Pancreas (tissue), 10 donors: Measurements from ENCODE around the gene SWAP70. TPM values are rescaled to one million over a fixed set of nuclear protein-coding genes. Genes with fewer than 3 reads are reported as not detected.

Experiments used
- ATAC-seq, 4 donors: fragments of 200-7000 bp; cut with Tn5 transposase; one replicate each; pipeline versions ENCODE4 v1.8.0 to v1.9.1; 2020; ENCODE audit warnings: mild to moderate bottlenecking in 4 of 4, moderate library complexity in 4 of 4
- DNase-seq, 6 donors: peaks; one replicate each; pipeline ENCODE4 v3.0.0-alpha.2; 2020
- FAIRE-seq: peaks from 2 replicates; lab custom pipeline; 2012; peaks lifted over from hg19 to GRCh38; lab: Jason Lieb, UNC
- H3K27ac ChIP-seq, 4 donors: fragments of 200-600 bp; sonication (generic); 1 replicate in 3 of 4; 2 replicates in 1 of 4; pipeline versions ENCODE4 v1.5.0 to v1.8.0; 2020
- H3K27me3 ChIP-seq, 4 donors: fragments of 200-600 bp; one replicate each; pipeline ENCODE4 v1.8.0; 2021
- H3K36me3 ChIP-seq, 3 donors: fragments of 200-600 bp; sonication (generic) in 1 of 3; one replicate each; pipeline versions ENCODE4 v1.5.0 to v1.8.0; 2020 to 2021
- H3K4me1 ChIP-seq, 3 donors: fragments of 200-600 bp; one replicate each; pipeline ENCODE4 v1.8.0; 2021
- H3K4me3 ChIP-seq, 4 donors: fragments of 200-600 bp; sonication (generic) in 2 of 4; one replicate each; pipeline versions ENCODE4 v1.5.0 to v1.8.0; 2020 to 2021
- H3K9me3 ChIP-seq, 4 donors: fragments of 200-600 bp; one replicate each; pipeline ENCODE4 v1.8.0; 2021
- WGBS, 2 donors: extraction: QIAGEN DNeasy Blood & Tissue Kit; methylation state at CpG; one replicate each; pipeline ENCODE4 v1.1.7; 2013; 5-methylcytosine and 5-hydroxymethylcytosine counted together
- intact Hi-C, 3 donors: fragments of 100-400 bp; cut with DNase I; formaldehyde crosslinking; loops; one replicate each; pipeline versions ENCODE4 v1.11.1 to v1.14.2; 2022
- polyA plus RNA-seq, 2 donors: library from polyadenylated mRNA; stranded (reverse); fragments of 200-250 nt; gene quantifications; one replicate each; pipeline ENCODE4 v1.2.3, GENCODE V29; 2013
- total RNA-seq, 6 donors: library from RNA; stranded (reverse); fragmentation: NEBNext Ultra II Directional in 4 of 6; extraction: Animal tissue kit (Norgen Biotek cat#: 25700) in 4 of 6; gene quantifications; one replicate each; pipeline versions ENCODE4 v1.2.1 to v1.2.4, GENCODE V29; 2021 to 2023
- TF ChIP-seq, protein P1 (sequence below), 4 donors: fragments of 200-600 bp; sonication (generic) in 3 of 4; IDR thresholded peaks; one replicate each; pipeline versions ENCODE4 v1.5.0 to v1.8.0; 2021; ENCODE audit warnings: antibody characterized with exemption in 4 of 4
- donor health status: healthy with polysubstance abuse.
- donor health status: DM: no; HTN: no; CAD: no; lungs with moderate emphysema.
- donor health status: DM: no; HTN: no; CAD: no.
- donor health status: control.
- donor health status: control.
- donor health status: Bipolar disorder and iron deficiency.
- donor health status: DM: yes; HTN: yes; CAD: no.
- donor health status: DM: no; HTN: no; CAD: no.
- donor health status: DM: no; HTN: no; CAD: no.
- donor health status: DM: yes; HTN: yes; CAD: no.

Gene SWAP70
- total and polyA plus RNA-seq, 8 donors, result 4.8 to 22.3 (median 10.3) TPM

DNA sequence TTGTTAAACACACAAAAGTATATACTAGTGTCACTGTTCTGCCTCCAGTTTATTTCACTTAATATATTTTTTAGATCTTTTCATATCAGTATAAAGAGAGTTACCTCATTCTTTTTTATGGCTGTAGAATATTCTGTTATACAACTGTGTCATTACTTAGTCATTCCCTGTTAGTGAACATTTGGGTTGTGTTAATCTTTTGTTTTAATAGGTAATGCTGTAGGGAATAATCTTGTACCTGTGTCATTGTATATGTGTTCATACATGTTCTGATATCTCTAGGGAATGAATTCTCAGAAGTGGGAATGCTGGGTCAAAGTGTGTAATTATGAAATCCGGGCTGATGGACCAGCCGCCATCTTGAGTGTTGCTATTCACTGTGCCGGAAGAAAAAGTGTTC, 71.4 kb downstream of the SWAP70 start:
- no peak for FAIRE-seq
- H3K36me3 ChIP-seq, result peaks cover 0 to 2% (median 0%) of the 10 kb centered on the region in 3 donors
- intact Hi-C loops, result no loop called here

DNA sequence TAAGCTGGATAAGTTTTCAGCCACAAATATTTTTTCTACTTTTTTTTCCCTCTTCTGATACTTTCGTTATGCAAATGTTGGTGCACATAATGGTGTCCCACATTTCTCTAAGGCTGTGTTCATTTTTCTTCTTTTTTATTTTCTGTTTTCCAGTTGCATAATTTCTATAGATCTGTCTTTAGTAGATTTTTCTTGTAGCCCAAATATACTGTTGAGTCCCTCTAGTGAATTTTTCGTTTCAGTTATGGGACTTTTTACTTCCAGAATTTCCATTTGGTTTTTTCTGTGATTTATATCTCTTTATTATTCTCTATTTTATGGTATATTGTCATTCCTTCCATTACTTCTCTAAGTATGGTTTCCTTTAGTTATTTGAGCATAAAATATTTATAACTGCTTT, 72.0 kb downstream of the SWAP70 start:
- Histone ChIP-seq H3K36me3 (peaks cover 0 to 8% (median 0%) of the 10 kb centered on the region in 3 donors), H3K27me3 (no peaks in the 10 kb centered on the region), H3K4me1 (peaks cover 0 to 5% (median 0%) of the 10 kb centered on the region in 3 donors), H3K27ac (no peak overlapping the region), H3K9me3 (no peaks in the 10 kb centered on the region), H3K4me3 (no peak overlapping the region)
- intact Hi-C loops, result no loop called here
- no peak for FAIRE-seq
- 93 to 94% methylated on average over 2 of the region's 2 CpGs for WGBS, 2 donors
- TF ChIP-seq, protein P1, sequence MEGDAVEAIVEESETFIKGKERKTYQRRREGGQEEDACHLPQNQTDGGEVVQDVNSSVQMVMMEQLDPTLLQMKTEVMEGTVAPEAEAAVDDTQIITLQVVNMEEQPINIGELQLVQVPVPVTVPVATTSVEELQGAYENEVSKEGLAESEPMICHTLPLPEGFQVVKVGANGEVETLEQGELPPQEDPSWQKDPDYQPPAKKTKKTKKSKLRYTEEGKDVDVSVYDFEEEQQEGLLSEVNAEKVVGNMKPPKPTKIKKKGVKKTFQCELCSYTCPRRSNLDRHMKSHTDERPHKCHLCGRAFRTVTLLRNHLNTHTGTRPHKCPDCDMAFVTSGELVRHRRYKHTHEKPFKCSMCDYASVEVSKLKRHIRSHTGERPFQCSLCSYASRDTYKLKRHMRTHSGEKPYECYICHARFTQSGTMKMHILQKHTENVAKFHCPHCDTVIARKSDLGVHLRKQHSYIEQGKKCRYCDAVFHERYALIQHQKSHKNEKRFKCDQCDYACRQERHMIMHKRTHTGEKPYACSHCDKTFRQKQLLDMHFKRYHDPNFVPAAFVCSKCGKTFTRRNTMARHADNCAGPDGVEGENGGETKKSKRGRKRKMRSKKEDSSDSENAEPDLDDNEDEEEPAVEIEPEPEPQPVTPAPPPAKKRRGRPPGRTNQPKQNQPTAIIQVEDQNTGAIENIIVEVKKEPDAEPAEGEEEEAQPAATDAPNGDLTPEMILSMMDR (IDR thresholded peaks at IDR 0.05), result no peak
- DNase-seq, result no peak
- ATAC-seq, result no peak

More for the DNA sequence above, 71.4 kb downstream of the SWAP70 start:
- Histone ChIP-seq H3K27ac (no peak overlapping the region), H3K9me3 (no peaks in the 10 kb centered on the region), H3K4me1 (peaks cover 0 to 5% (median 0%) of the 10 kb centered on the region in 3 donors), H3K27me3 (no peaks in the 10 kb centered on the region), H3K4me3 (no peak overlapping the region)
- TF ChIP-seq, protein P1 (IDR thresholded peaks at IDR 0.05), result no peak
- 96% methylated on average over 3 of the region's 3 CpGs for WGBS, 2 donors
- DNase-seq (no peak), ATAC-seq (no peak)

DNA sequence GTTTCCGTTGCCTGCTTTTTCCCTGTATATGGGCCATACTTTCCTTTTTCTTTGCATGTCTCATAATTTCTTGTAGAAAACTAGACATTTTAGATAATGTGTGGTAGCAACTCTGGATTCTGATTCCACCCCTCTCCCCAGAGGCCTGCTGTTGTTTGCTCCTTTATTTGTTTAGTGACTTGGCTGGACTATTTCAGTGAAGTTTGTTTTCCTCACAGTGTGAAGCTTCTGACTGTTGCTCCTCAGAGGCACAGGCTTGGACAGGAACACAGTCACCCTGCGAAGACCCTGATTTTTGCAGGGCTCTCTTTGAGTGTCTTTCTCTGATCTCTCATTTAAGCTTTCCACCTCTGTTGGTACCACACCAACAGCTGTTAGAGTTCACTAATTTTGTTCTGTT, 72.5 kb downstream of the SWAP70 start:
- TF ChIP-seq, protein P1 (IDR thresholded peaks at IDR 0.05), result no peak
- FAIRE-seq (no peak), ATAC-seq (no peak), DNase-seq (no peak)
- intact Hi-C loops, result no loop called here
- peaks cover 0 to 5% (median 0%) of the 10 kb centered on the region in 3 donors for H3K4me1 ChIP-seq
- H3K9me3 ChIP-seq, result no peaks in the 10 kb centered on the region
- H3K27me3 ChIP-seq, result no peaks in the 10 kb centered on the region
- peaks cover 0 to 9% (median 0%) of the 10 kb centered on the region in 3 donors for H3K36me3 ChIP-seq
- WGBS, 2 donors, result 94 to 99% methylated on average over 2 of the region's 2 CpGs
- no peak overlapping the region for H3K4me3 ChIP-seq
- no peak overlapping the region for H3K27ac ChIP-seq

DNA sequence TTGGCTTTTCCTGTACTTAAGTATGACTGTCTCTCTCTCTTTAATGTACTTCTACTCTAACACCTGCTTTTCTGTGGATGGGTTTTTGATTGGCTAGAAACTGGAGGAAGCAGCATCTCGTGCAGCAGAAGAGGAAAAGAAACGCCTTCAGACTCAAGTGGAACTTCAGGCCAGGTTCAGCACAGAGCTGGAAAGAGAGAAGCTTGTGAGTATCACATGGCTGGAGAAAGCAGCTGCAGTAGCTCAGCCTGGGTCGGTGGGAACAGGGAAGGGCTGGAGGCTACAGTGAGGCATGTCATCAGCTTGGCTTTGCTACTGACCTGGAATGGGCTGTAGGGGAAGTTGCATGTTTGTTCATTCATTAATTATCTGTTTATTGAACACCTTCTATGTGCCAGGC, 74.2 kb downstream of the SWAP70 start:
- FAIRE-seq (no peak), DNase-seq (peak in 1 of 6 donors; percentile 46), ATAC-seq (peak in 3 of 4 donors; percentile 55 to 84 (median 84))
- WGBS, 2 donors, result 48 to 52% methylated on average over 3 of the region's 3 CpGs
- H3K9me3 ChIP-seq, result no peaks in the 10 kb centered on the region
- TF ChIP-seq, protein P1 (IDR thresholded peaks at IDR 0.05), result no peak
- H3K27ac ChIP-seq, result peak overlapping the region in 2 of 4 donors; percentile 61 to 70
- peaks cover 0 to 9% (median 0%) of the 10 kb centered on the region in 3 donors for H3K36me3 ChIP-seq
- no peaks in the 10 kb centered on the region for H3K27me3 ChIP-seq
- no peak overlapping the region for H3K4me3 ChIP-seq
- intact Hi-C loops, result no loop called here
- peaks cover 0 to 5% (median 0%) of the 10 kb centered on the region in 3 donors for H3K4me1 ChIP-seq

DNA sequence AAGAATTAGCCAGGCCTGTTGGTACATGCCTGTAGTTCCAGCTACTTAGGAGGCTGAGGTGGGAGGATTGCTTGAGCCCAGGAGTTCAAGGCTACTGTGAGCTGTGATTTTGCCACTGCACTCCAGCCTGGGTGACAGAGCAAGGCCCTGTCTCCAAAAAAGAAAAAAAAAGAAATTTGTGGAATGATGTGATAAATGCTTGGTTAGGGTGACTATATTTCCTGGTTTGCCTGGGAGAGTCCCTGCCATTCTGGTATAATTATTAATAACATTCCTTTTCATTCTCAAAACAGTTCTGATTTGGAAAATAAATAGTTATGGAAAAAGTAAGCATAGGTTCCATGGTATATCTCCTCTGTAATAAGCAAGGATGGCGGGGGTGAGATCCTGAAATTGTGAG, 74.8 kb downstream of the SWAP70 start:
- DNase-seq, result no peak
- Histone ChIP-seq H3K27ac (peak overlapping the region in 2 of 4 donors; percentile 61 to 70), H3K36me3 (peaks cover 0 to 9% (median 0%) of the 10 kb centered on the region in 3 donors), H3K4me3 (no peak overlapping the region), H3K27me3 (no peaks in the 10 kb centered on the region), H3K9me3 (no peaks in the 10 kb centered on the region), H3K4me1 (peaks cover 0 to 5% (median 0%) of the 10 kb centered on the region in 3 donors)
- 75 to 97% methylated on average over 1 of the region's 1 CpG for WGBS, 2 donors
- no peak for FAIRE-seq
- TF ChIP-seq, protein P1 (IDR thresholded peaks at IDR 0.05), result no peak
- ATAC-seq, result peak in 3 of 4 donors; percentile 43 to 63 (median 59)
- intact Hi-C loops, result no loop called here
